Cardiac fibroblast (primary cell): ENCODE results near the gene CLSTN2.

Source experiments
- DNase-seq, 2 donors: peaks; one replicate each; pipeline versions ENCODE4 v3.0.0 to v3.0.0-alpha.2; 2010; ENCODE audit warnings: low read depth in 2 of 2
- H3K4me3 ChIP-seq, 2 donors: replicated peaks in 1 of 2; 1 replicate in 1 of 2; 2 replicates in 1 of 2; pipeline ENCODE4 v1.5.1; 2011; ENCODE audit warnings: low read depth in 2 of 2, low read length in 2 of 2, mild to moderate bottlenecking in 2 of 2, moderate library complexity in 1 of 2
- CTCF ChIP-seq: IDR thresholded peaks from one replicate; pipeline ENCODE4 v1.5.1; 2011; ENCODE audit warnings: low read depth, mild to moderate bottlenecking, low read length, inconsistent platforms

CLSTN2 gene

GRCh38 chr3:140529558-140529957 is 594.6 kb downstream of the CLSTN2 start:
- TF ChIP-seq CTCF = no peak
- H3K4me3 ChIP-seq = no peak overlapping the region
- no peak for DNase-seq

GRCh38 chr3:140530131-140530530 is 595.1 kb downstream of the CLSTN2 start:
- DNase-seq = no peak
- TF ChIP-seq CTCF = no peak
- H3K4me3 ChIP-seq = no peak overlapping the region

- no peak for DNase-seq
- no peak for TF ChIP-seq CTCF
- H3K4me3 ChIP-seq = no peak overlapping the region
These were observed 595.6 kb downstream of the CLSTN2 start for GRCh38 chr3:140530603-140531002.

- TF ChIP-seq CTCF = no peak
- no peak for DNase-seq
- no peak overlapping the region for H3K4me3 ChIP-seq
These were observed 597.9 kb downstream of the CLSTN2 start for GRCh38 chr3:140532793-140533330.

- H3K4me3 ChIP-seq = no peak overlapping the region
- TF ChIP-seq CTCF = no peak
- DNase-seq = no peak
These were observed 602.1 kb downstream of the CLSTN2 start for GRCh38 chr3:140536926-140537726.

GRCh38 chr3:140537727-140538082 is 602.7 kb downstream of the CLSTN2 start:
- no peak for TF ChIP-seq CTCF
- DNase-seq = no peak
- H3K4me3 ChIP-seq = no peak overlapping the region
